Keratinocyte (primary cell): ENCODE data around the gene ATF3. TPM values are rescaled to one million over a fixed set of nuclear protein-coding genes. Genes with fewer than 3 reads are reported as not detected.

ENCODE experiments used
- DNase-seq: peaks from one replicate; pipeline ENCODE4 v3.0.0-alpha.2; 2011; ENCODE audit warnings: low read depth, missing footprints, low spot score
- FAIRE-seq: peaks from 2 replicates; lab custom pipeline; 2011; peaks lifted over from hg19 to GRCh38; lab: Jason Lieb, UNC
- H2AFZ ChIP-seq: 2 replicates; pipeline ENCODE4 v1.6.0; 2012; ENCODE audit warnings: low read length, control low read depth, inconsistent platforms; ENCODE audit not compliant: control insufficient read depth
- H3K27ac ChIP-seq: 2 replicates; pipeline ENCODE4 v1.5.1; 2011; ENCODE audit warnings: low read length; ENCODE audit not compliant: control insufficient read depth, insufficient read depth
- H3K27me3 ChIP-seq: 3 replicates; pipeline ENCODE4 v1.6.0; 2011; ENCODE audit warnings: low read length; ENCODE audit not compliant: control insufficient read depth, insufficient read depth; ENCODE audit errors: extremely low read depth
- H3K36me3 ChIP-seq, 2 experiments: 2 replicates in 1 of 2; 3 replicates in 1 of 2; pipeline ENCODE4 v1.5.1; 2011; ENCODE audit warnings: low read length in 2 of 2, mild to moderate bottlenecking in 1 of 2; ENCODE audit not compliant: control insufficient read depth in 2 of 2, insufficient read depth in 2 of 2; ENCODE audit errors: extremely low read depth in 1 of 2
- H3K4me1 ChIP-seq: 3 replicates; pipeline ENCODE4 v1.5.1; 2011; ENCODE audit warnings: low read length; ENCODE audit not compliant: control insufficient read depth, insufficient read depth; ENCODE audit errors: extremely low read depth
- H3K4me2 ChIP-seq: 3 replicates; pipeline ENCODE4 v1.6.0; 2011; ENCODE audit warnings: low read depth, low read length; ENCODE audit not compliant: control insufficient read depth, insufficient read depth; ENCODE audit errors: extremely low read depth
- H3K4me3 ChIP-seq, 3 experiments: fragments of 200-600 bp in 1 of 3; sonication (generic) in 1 of 3; 2 replicates in 2 of 3; 3 replicates in 1 of 3; pipeline ENCODE4 v1.5.1; 2011 to 2016; ENCODE audit warnings: low read length in 3 of 3, mild to moderate bottlenecking in 3 of 3, control low read depth in 2 of 3, inconsistent platforms in 1 of 3, low read depth in 1 of 3, mixed read lengths in 1 of 3, mixed run types in 1 of 3, moderate library complexity in 1 of 3; ENCODE audit not compliant: control insufficient read depth in 2 of 3, insufficient read depth in 2 of 3; ENCODE audit errors: extremely low read depth in 1 of 3
- H3K79me2 ChIP-seq: 2 replicates; pipeline ENCODE4 v1.6.0; 2012; ENCODE audit warnings: low read length; ENCODE audit not compliant: control insufficient read depth, insufficient read depth
- H3K9ac ChIP-seq: 3 replicates; pipeline ENCODE4 v1.6.0; 2011; ENCODE audit warnings: low read length; ENCODE audit not compliant: control insufficient read depth, insufficient read depth; ENCODE audit errors: extremely low read depth
- H3K9me1 ChIP-seq: 3 replicates; pipeline ENCODE4 v1.6.0; 2011; ENCODE audit warnings: low read length; ENCODE audit not compliant: control insufficient read depth, insufficient read depth; ENCODE audit errors: extremely low read depth
- H3K9me3 ChIP-seq: 2 replicates; pipeline ENCODE4 v1.5.1; 2012; ENCODE audit warnings: low read depth, low read length; ENCODE audit not compliant: control insufficient read depth
- H4K20me1 ChIP-seq: 3 replicates; pipeline ENCODE4 v1.6.0; 2011; ENCODE audit warnings: low read length; ENCODE audit not compliant: control insufficient read depth, insufficient read depth; ENCODE audit errors: extremely low read depth
- CTCF ChIP-seq, 3 experiments: IDR thresholded peaks in 1 of 3; conservative IDR thresholded peaks in 1 of 3; optimal IDR thresholded peaks in 1 of 3; 2 replicates in 2 of 3; 3 replicates in 1 of 3; pipeline versions ENCODE3 to v1.5.1; 2011; ENCODE audit warnings: low read length in 3 of 3, mild to moderate bottlenecking in 3 of 3, moderate library complexity in 2 of 3, control low read depth in 1 of 3, inconsistent platforms in 1 of 3; ENCODE audit not compliant: insufficient read depth in 2 of 3; ENCODE audit errors: extremely low read depth in 1 of 3
- EZH2 ChIP-seq: IDR thresholded peaks from one replicate; pipeline ENCODE4 v1.6.1; 2012; ENCODE audit warnings: inconsistent platforms, mild to moderate bottlenecking, low read length, moderate library complexity
- dilution Hi-C: fragments of 300-500 bp; cut with MboI; formaldehyde crosslinking; loops from one replicate; pipeline ENCODE4 v1.7.0; 2020; ENCODE audit warnings: low sequenced_read_pairs; ENCODE audit not compliant: extremely low pct_ligation_motif_present
- polyA minus RNA-seq, 3 experiments: library from RNA; depleted of rRNA, polyadenylated mRNA; stranded (reverse); fragments of >200 nt; gene quantifications; 1 replicate in 1 of 3; 2 replicates in 1 of 3; 3 replicates in 1 of 3; pipeline ENCODE4 v1.2.3, GENCODE V29; 2011
- polyA plus RNA-seq, 5 experiments: library from polyadenylated mRNA; depleted of rRNA in 3 of 5; stranded (reverse) in 3 of 5; stranded (forward) in 1 of 5; unstranded in 1 of 5; fragments of >200 nt; gene quantifications; 1 replicate in 1 of 5; 2 replicates in 3 of 5; 3 replicates in 1 of 5; pipeline versions ENCODE4 v1.2.1 to v1.2.3, GENCODE V29; 2011 to 2012; ENCODE audit warnings: missing spikeins in 2 of 5, low read depth in 1 of 5, low replicate concordance in 1 of 5

ATF3 gene
- 1.6 to 65.7 TPM (median 45.1 TPM) in 3 replicates for polyA plus RNA-seq
- polyA plus RNA-seq (2011; ENCODE audit: low read depth), result 308 TPM
- polyA plus RNA-seq (2011; cell fraction: cytosol; rRNA removed), result 24.5 and 29.1 TPM in 2 replicates
- 320 and 404 TPM in 2 replicates for polyA plus RNA-seq (2011; cell fraction: nucleus; rRNA removed)
- 1.8 and 213 TPM in 2 replicates for polyA plus RNA-seq (2012; ENCODE audit: low replicate concordance)
- polyA minus RNA-seq, result 66.5 to 94.4 TPM in 2 of 3 replicates, not detected in the other
- polyA minus RNA-seq (2011; cell fraction: cytosol; rRNA and poly(A)+ RNA removed), result 14.2 TPM
- polyA minus RNA-seq (2011; cell fraction: nucleus; rRNA and poly(A)+ RNA removed), result 168 and 267 TPM in 2 replicates

- Histone ChIP-seq H3K4me3 (peak within 1 kb of the TSS; percentile 71 to 88 (median 80)), H4K20me1 (peaks cover 5% of the 10 kb centered on the region), H3K9me3 (no peaks in the 10 kb centered on the region), H3K27ac (peak within 1 kb of the TSS; percentile 80), H3K9ac (peak within 1 kb of the TSS; percentile 93), H3K79me2 (no peaks in the 10 kb centered on the region), H3K27me3 (peaks cover 16% of the 10 kb centered on the region), H3K9me1 (no peaks in the 10 kb centered on the region), H3K4me1 (peaks cover 28% of the 10 kb centered on the region), H3K4me2 (peak within 1 kb of the TSS; percentile 87), H2AFZ (no peak within 1 kb of the TSS), H3K36me3 (no peaks in the 10 kb centered on the region)
- DNase-seq (peak; percentile 97), FAIRE-seq (peak; percentile 39)
- TF ChIP-seq CTCF (optimal IDR thresholded peaks at IDR 0.05 in 1 of 3, IDR thresholded peaks at IDR 0.05 in 1 of 3, conservative IDR thresholded peaks at IDR 0.05 in 1 of 3; ENCODE audit: extremely low read depth in 1 of 3, insufficient read depth in 2 of 3, low read length in 3 of 3) (no peak), EZH2 (no peak)
- dilution Hi-C loops, result no loop called here
These were observed at the start of gene ATF3 for GRCh38 chr1:212608392-212608958. Gene ATF3 (plus strand): TSS chr1:212608761. CDS start chr1:212615022, 6,261 bp downstream.

- Histone ChIP-seq H3K36me3 (no peaks in the 10 kb centered on the region), H4K20me1 (no peaks in the 10 kb centered on the region), H3K9me3 (no peaks in the 10 kb centered on the region), H3K9me1 (no peaks in the 10 kb centered on the region), H3K9ac (no peak overlapping the region), H3K27me3 (no peaks in the 10 kb centered on the region), H3K27ac (peak overlapping the region; percentile 70), H3K4me2 (no peak overlapping the region), H3K79me2 (no peaks in the 10 kb centered on the region), H2AFZ (no peak overlapping the region), H3K4me1 (peaks cover 11% of the 10 kb centered on the region), H3K4me3 (no peak overlapping the region)
- FAIRE-seq (no peak), DNase-seq (no peak)
- dilution Hi-C loops, result no loop called here
- TF ChIP-seq CTCF (optimal IDR thresholded peaks at IDR 0.05 in 1 of 3, IDR thresholded peaks at IDR 0.05 in 1 of 3, conservative IDR thresholded peaks at IDR 0.05 in 1 of 3; ENCODE audit: extremely low read depth in 1 of 3, insufficient read depth in 2 of 3, low read length in 3 of 3) (no peak), EZH2 (no peak)
These were observed 48.6 kb upstream of the ATF3 start for GRCh38 chr1:212559929-212560328.
